Calu3 (cell line): ENCODE measurements around the gene DDX42. TPM values are rescaled to one million over a fixed set of nuclear protein-coding genes. Genes with fewer than 3 reads are reported as not detected.

ENCODE experiments used
- BruUV-seq: library from RNA; stranded (reverse); fragments of 400-500 nt; replicated peaks from 2 replicates; lab custom pipeline; 2021; lab: Mats Ljungman, UMichigan
- CTCF ChIA-PET: fragments of 300-600 bp; sonication (Branson Sonifier 250); formaldehyde crosslinking; loops from one replicate; lab custom pipeline; 2022; ENCODE audit warnings: antibody characterized with exemption; lab: Charles Lee
- DNase-seq: peaks from one replicate; pipeline ENCODE4 v3.0.0; 2022
- H3K27ac Mint-ChIP-seq: one replicate; pipeline ENCODE4 v1.8.0; 2022; ENCODE audit warnings: mixed read lengths; ENCODE audit not compliant: unreplicated experiment
- H3K27me3 Mint-ChIP-seq: one replicate; pipeline ENCODE4 v1.8.0; 2022; ENCODE audit warnings: mixed read lengths; ENCODE audit not compliant: unreplicated experiment
- H3K36me3 Mint-ChIP-seq: one replicate; pipeline ENCODE4 v1.8.0; 2022; ENCODE audit warnings: mild to moderate bottlenecking, moderate library complexity, mixed read lengths; ENCODE audit not compliant: insufficient read depth, unreplicated experiment
- H3K4me1 Mint-ChIP-seq: one replicate; pipeline ENCODE4 v1.8.0; 2022; ENCODE audit warnings: mild to moderate bottlenecking, low read depth, mixed read lengths; ENCODE audit not compliant: unreplicated experiment
- H3K4me3 Mint-ChIP-seq: one replicate; pipeline ENCODE4 v1.8.0; 2022; ENCODE audit warnings: mild to moderate bottlenecking, low read depth, moderate library complexity, mixed read lengths; ENCODE audit not compliant: unreplicated experiment
- H3K9me3 Mint-ChIP-seq: one replicate; pipeline ENCODE4 v1.8.0; 2022; ENCODE audit warnings: low read depth, mixed read lengths; ENCODE audit not compliant: unreplicated experiment
- intact Hi-C: fragments of 100-400 bp; cut with micrococcal nuclease; formaldehyde crosslinking; loops from one replicate; pipeline ENCODE4 v1.10.0; 2022; ENCODE audit not compliant: unreplicated experiment
- total RNA-seq: library from RNA; stranded (reverse); gene quantifications from 2 replicates; pipeline ENCODE4 v1.2.3, GENCODE V29; 2022
- TF ChIP-seq, protein P1 (sequence below): fragments of 200-600 bp; IDR thresholded peaks from one replicate; pipeline ENCODE4 v1.8.0; 2022; ENCODE audit warnings: antibody characterized with exemption; ENCODE audit not compliant: unreplicated experiment

DDX42 gene
- total RNA-seq, 1 experiment from 2014 or later, result 99.5 TPM

DNA sequence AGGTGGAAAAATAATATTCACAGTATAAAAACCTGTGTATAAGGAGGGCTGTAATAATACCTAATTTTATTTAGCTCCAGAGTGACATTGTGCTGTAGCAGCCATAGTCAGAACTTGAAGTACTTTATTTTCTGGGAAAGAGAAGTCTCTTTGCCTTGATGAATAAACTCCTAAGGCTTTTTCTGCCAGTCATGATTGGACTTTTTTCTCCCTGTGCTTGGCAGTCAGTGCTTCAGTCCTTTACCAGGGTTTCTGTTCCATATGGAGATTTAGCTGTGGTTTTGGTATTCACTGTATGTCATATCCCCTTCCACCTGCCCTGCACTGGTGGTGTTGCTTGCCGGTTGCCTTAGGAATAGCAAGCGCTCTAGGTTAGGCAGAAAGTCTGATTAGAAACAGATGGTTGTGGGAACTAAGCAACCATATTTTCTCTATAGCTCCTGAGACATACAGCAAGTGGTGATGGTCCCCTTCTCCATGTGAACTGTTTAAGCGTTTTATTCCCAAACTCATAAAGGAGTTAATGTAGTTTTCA lies 24.7 kb downstream of the DDX42 start:
- intact Hi-C loops, result no loop called here
- no peaks in the 10 kb centered on the region for H3K4me1 Mint-ChIP-seq
- H3K4me3 Mint-ChIP-seq, result no peak overlapping the region
- CTCF ChIA-PET, result no interaction called here
- BruUV-seq, result no TSS peak
- no peaks in the 10 kb centered on the region for H3K27me3 Mint-ChIP-seq
- no peak for DNase-seq
- TF ChIP-seq, protein P1, sequence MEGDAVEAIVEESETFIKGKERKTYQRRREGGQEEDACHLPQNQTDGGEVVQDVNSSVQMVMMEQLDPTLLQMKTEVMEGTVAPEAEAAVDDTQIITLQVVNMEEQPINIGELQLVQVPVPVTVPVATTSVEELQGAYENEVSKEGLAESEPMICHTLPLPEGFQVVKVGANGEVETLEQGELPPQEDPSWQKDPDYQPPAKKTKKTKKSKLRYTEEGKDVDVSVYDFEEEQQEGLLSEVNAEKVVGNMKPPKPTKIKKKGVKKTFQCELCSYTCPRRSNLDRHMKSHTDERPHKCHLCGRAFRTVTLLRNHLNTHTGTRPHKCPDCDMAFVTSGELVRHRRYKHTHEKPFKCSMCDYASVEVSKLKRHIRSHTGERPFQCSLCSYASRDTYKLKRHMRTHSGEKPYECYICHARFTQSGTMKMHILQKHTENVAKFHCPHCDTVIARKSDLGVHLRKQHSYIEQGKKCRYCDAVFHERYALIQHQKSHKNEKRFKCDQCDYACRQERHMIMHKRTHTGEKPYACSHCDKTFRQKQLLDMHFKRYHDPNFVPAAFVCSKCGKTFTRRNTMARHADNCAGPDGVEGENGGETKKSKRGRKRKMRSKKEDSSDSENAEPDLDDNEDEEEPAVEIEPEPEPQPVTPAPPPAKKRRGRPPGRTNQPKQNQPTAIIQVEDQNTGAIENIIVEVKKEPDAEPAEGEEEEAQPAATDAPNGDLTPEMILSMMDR, result no peak
- peaks cover 51% of the 10 kb centered on the region for H3K36me3 Mint-ChIP-seq
- H3K27ac Mint-ChIP-seq, result no peak overlapping the region
- no peaks in the 10 kb centered on the region for H3K9me3 Mint-ChIP-seq

- intact Hi-C loops, result no loop called here
- Mint-ChIP-seq H3K27ac (peak overlapping the region; percentile 46), H3K36me3 (peaks cover 40% of the 10 kb centered on the region), H3K27me3 (no peaks in the 10 kb centered on the region), H3K4me3 (no peak overlapping the region), H3K4me1 (no peaks in the 10 kb centered on the region), H3K9me3 (no peaks in the 10 kb centered on the region)
- DNase-seq, result no peak
- TF ChIP-seq, protein P1, result no peak
- BruUV-seq, result no TSS peak
- CTCF ChIA-PET, result no interaction called here
Measured at GRCh38 chr17:63800783-63801182, 26.8 kb downstream of the DDX42 start.

DNA sequence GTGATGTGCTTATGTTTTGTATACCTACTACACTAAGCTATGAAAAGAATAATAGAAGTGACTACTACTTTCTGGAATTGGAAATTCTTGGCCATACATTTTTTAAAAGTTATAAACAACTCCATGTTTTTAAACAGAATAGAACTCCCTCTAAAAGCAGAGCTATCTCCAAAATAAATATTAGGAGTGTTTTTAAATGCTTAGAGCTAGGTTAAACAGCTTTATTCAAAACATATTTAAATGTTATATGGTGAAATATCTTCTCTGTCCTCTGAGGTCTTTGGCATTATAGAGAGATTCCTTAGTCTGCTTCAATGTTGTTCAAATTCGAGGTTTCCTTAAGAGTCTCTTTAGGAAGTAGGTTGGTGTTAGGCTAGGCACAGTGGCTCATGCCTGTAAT lies 30.4 kb downstream of the DDX42 start:
- BruUV-seq, result no TSS peak
- H3K9me3 Mint-ChIP-seq, result no peaks in the 10 kb centered on the region
- no peak for DNase-seq
- intact Hi-C loops, result no loop called here
- TF ChIP-seq, protein P1, result no peak
- no peak overlapping the region for H3K4me3 Mint-ChIP-seq
- peaks cover 39% of the 10 kb centered on the region for H3K36me3 Mint-ChIP-seq
- H3K27me3 Mint-ChIP-seq, result no peaks in the 10 kb centered on the region
- H3K4me1 Mint-ChIP-seq, result no peaks in the 10 kb centered on the region
- CTCF ChIA-PET, result no interaction called here
- H3K27ac Mint-ChIP-seq, result no peak overlapping the region

- Mint-ChIP-seq H3K4me1 (no peaks in the 10 kb centered on the region), H3K36me3 (peaks cover 36% of the 10 kb centered on the region), H3K4me3 (no peak overlapping the region), H3K27me3 (no peaks in the 10 kb centered on the region), H3K27ac (no peak overlapping the region), H3K9me3 (no peaks in the 10 kb centered on the region)
- BruUV-seq, result no TSS peak
- intact Hi-C loops, result no loop called here
- TF ChIP-seq, protein P1, result no peak
- CTCF ChIA-PET, result no interaction called here
- no peak for DNase-seq
Measured at GRCh38 chr17:63805591-63805990, 31.6 kb downstream of the DDX42 start.
